SK-N-SH (cell line): Measurements from ENCODE around the gene EIF4E. TPM values are rescaled to one million over a fixed set of nuclear protein-coding genes. Genes with fewer than 3 reads are reported as not detected.
A peak's percentile ranks its signal among the peaks of the same experiment; 100 is the strongest.

Experiments used
- CTCF ChIA-PET: fragments of 300-600, 350-600 bp; formaldehyde crosslinking; extraction: SDS; loops from one replicate; lab custom pipeline; 2021; lab: Yijun Ruan, JAX
- POLR2A ChIA-PET: fragments of 350-600 bp; sonication (Branson Sonifier 250); formaldehyde crosslinking; extraction: SDS; loops from one replicate; lab custom pipeline; 2020; ENCODE audit warnings: antibody characterized with exemption, inconsistent platforms; lab: Yijun Ruan, JAX
- DNase-seq: peaks from one replicate; pipeline ENCODE4 v3.0.0; 2012
- H2AFZ ChIP-seq: fragments of 200-600 bp; sonication (generic); 2 replicates; pipeline ENCODE4 v1.8.1; 2016; ENCODE audit warnings: antibody characterized with exemption, mild to moderate bottlenecking, low read depth
- H3F3A ChIP-seq: fragments of 200-600 bp; sonication (generic); replicated peaks from 2 replicates; pipeline ENCODE3; 2016; ENCODE audit warnings: antibody characterized with exemption, mild to moderate bottlenecking; ENCODE audit not compliant: insufficient read depth
- H3K27ac ChIP-seq, 2 experiments: fragments of 200-500 bp in 1 of 2; fragments of 200-600 bp in 1 of 2; sonication (Bioruptor generic) in 1 of 2; sonication (generic), shearing (Covaris generic) in 1 of 2; 2 replicates each; pipeline versions ENCODE4 v1.5.1 to v1.6.1; 2014 to 2016; ENCODE audit warnings: low read depth in 2 of 2, inconsistent platforms in 1 of 2, low read length in 1 of 2, mild to moderate bottlenecking in 1 of 2, mixed read lengths in 1 of 2
- H3K27me3 ChIP-seq: fragments of 200-600 bp; sonication (generic), shearing (Covaris generic); 2 replicates; pipeline ENCODE4 v1.6.1; 2016; ENCODE audit warnings: mixed run types; ENCODE audit not compliant: insufficient read depth
- H3K36me3 ChIP-seq, 2 experiments: fragments of 200-500 bp in 1 of 2; fragments of 200-600 bp in 1 of 2; sonication (Bioruptor generic) in 1 of 2; sonication (generic) in 1 of 2; replicated peaks in 1 of 2; 2 replicates each; pipeline versions ENCODE3 to v1.5.1; 2014 to 2016; ENCODE audit warnings: low read length in 1 of 2, mild to moderate bottlenecking in 1 of 2; ENCODE audit not compliant: insufficient read depth in 2 of 2, control insufficient read depth in 1 of 2
- H3K4me1 ChIP-seq, 2 experiments: fragments of 200-500 bp in 1 of 2; fragments of 200-600 bp in 1 of 2; sonication (Bioruptor generic) in 1 of 2; sonication (generic), shearing (Covaris generic) in 1 of 2; 2 replicates each; pipeline versions ENCODE4 v1.5.1 to v1.6.1; 2014 to 2016; ENCODE audit warnings: low read depth in 1 of 2, low read length in 1 of 2, mixed run types in 1 of 2; ENCODE audit not compliant: insufficient read depth in 2 of 2, control insufficient read depth in 1 of 2
- H3K4me2 ChIP-seq: fragments of 200-600 bp; sonication (generic), shearing (Covaris generic); 2 replicates; pipeline ENCODE4 v1.6.1; 2017; ENCODE audit warnings: mixed run types
- H3K4me3 ChIP-seq, 2 experiments: fragments of 200-500 bp in 1 of 2; fragments of 200-600 bp in 1 of 2; sonication (Bioruptor generic) in 1 of 2; sonication (generic), shearing (Covaris generic) in 1 of 2; 2 replicates each; pipeline versions ENCODE4 v1.5.1 to v1.8.1; 2014 to 2016; ENCODE audit warnings: low read depth in 2 of 2, inconsistent platforms in 1 of 2, low read length in 1 of 2, mild to moderate bottlenecking in 1 of 2, mixed read lengths in 1 of 2, moderate library complexity in 1 of 2
- H3K79me2 ChIP-seq: fragments of 200-600 bp; sonication (generic); 2 replicates; pipeline ENCODE4 v1.8.1; 2017; ENCODE audit warnings: mild to moderate bottlenecking; ENCODE audit not compliant: insufficient read depth
- H3K9ac ChIP-seq: fragments of 200-600 bp; sonication (generic); 2 replicates; pipeline ENCODE4 v1.6.1; 2017; ENCODE audit warnings: mixed run types
- H3K9me2 ChIP-seq: fragments of 200-600 bp; sonication (generic); 2 replicates; pipeline ENCODE4 v1.6.1; 2017; ENCODE audit warnings: mixed run types
- H3K9me3 ChIP-seq: fragments of 200-600 bp; sonication (generic); 2 replicates; pipeline ENCODE4 v1.6.1; 2017; ENCODE audit warnings: mixed run types, mild to moderate bottlenecking, moderate library complexity
- H4K20me1 ChIP-seq: fragments of 200-600 bp; sonication (generic); 2 replicates; pipeline ENCODE4 v1.6.1; 2017; ENCODE audit warnings: mild to moderate bottlenecking, mixed run types; ENCODE audit not compliant: insufficient read depth
- CHD2 ChIP-seq: fragments of 150-350 bp; IDR thresholded peaks from 2 replicates; pipeline ENCODE4 v1.6.1; 2018; ENCODE audit warnings: low read length; ENCODE audit not compliant: partially characterized antibody
- CTCF ChIP-seq: fragments of 200-600 bp; sonication (generic); IDR thresholded peaks from 2 replicates; pipeline ENCODE4 v1.6.1; 2017; ENCODE audit warnings: antibody characterized with exemption, mild to moderate bottlenecking, moderate library complexity
- EP300 ChIP-seq, 2 experiments: IDR thresholded peaks; 2 replicates each; pipeline versions ENCODE4 v1.4.0 to v1.6.1; 2012; ENCODE audit warnings: borderline replicate concordance in 1 of 2, low read depth in 1 of 2, low read length in 1 of 2
- FOXJ3 ChIP-seq: sonication (generic); formaldehyde crosslinking; IDR thresholded peaks from 2 replicates; pipeline ENCODE4 v1.5.1; 2020; ENCODE audit warnings: mild to moderate bottlenecking, missing genetic modification reagents
- FOXM1 ChIP-seq: IDR thresholded peaks from 2 replicates; pipeline ENCODE4 v1.4.0; 2012; ENCODE audit warnings: low read depth, mild to moderate bottlenecking
- GABPA ChIP-seq: IDR thresholded peaks from 2 replicates; pipeline ENCODE4 v1.4.0; 2012; ENCODE audit warnings: low read depth, mild to moderate bottlenecking
- GATA2 ChIP-seq: sonication (generic); formaldehyde crosslinking; IDR thresholded peaks from 2 replicates; pipeline ENCODE4 v1.5.0; 2020; ENCODE audit warnings: mild to moderate bottlenecking, missing genetic modification reagents
- IRF3 ChIP-seq: fragments of 150-350 bp; IDR thresholded peaks from 2 replicates; pipeline ENCODE4 v1.6.1; 2016; ENCODE audit warnings: mild to moderate bottlenecking, low read depth, low read length
- MEF2A ChIP-seq: IDR thresholded peaks from 2 replicates; pipeline ENCODE4 v1.4.0; 2012; ENCODE audit warnings: low read depth, borderline replicate concordance
- NFIC ChIP-seq: IDR thresholded peaks from 2 replicates; pipeline ENCODE4 v1.4.0; 2012; ENCODE audit warnings: borderline replicate concordance
- PBX3 ChIP-seq: IDR thresholded peaks from 2 replicates; pipeline ENCODE4; 2012
- POLR2AphosphoS5 ChIP-seq: IDR thresholded peaks from 2 replicates; pipeline ENCODE4 v1.6.1; 2012; ENCODE audit warnings: low read depth, low read length
- RAD21 ChIP-seq: IDR thresholded peaks from 2 replicates; pipeline ENCODE4 v1.6.1; 2012; ENCODE audit warnings: mild to moderate bottlenecking, low read length
- RCOR1 ChIP-seq: fragments of 150-350 bp; IDR thresholded peaks from 2 replicates; pipeline ENCODE4 v1.6.1; 2017; ENCODE audit warnings: antibody characterized with exemption, low read length
- SIN3A ChIP-seq: IDR thresholded peaks from 2 replicates; pipeline ENCODE4 v1.6.1; 2012; ENCODE audit warnings: low read depth, mild to moderate bottlenecking, low read length, moderate library complexity, borderline replicate concordance
- SMC3 ChIP-seq: IDR thresholded peaks from 2 replicates; pipeline ENCODE4 v1.6.1; 2012; ENCODE audit warnings: low read depth, low read length, improper control_type of control experiment
- TAF1 ChIP-seq: IDR thresholded peaks from 2 replicates; pipeline ENCODE4 v1.6.1; 2012; ENCODE audit warnings: low read depth, mild to moderate bottlenecking, low read length, moderate library complexity, borderline replicate concordance
- TCF12 ChIP-seq: IDR thresholded peaks from 2 replicates; pipeline ENCODE4 v1.4.0; 2012
- TEAD4 ChIP-seq: IDR thresholded peaks from 2 replicates; pipeline ENCODE4 v1.4.0; 2012; ENCODE audit warnings: mild to moderate bottlenecking, borderline replicate concordance; ENCODE audit not compliant: insufficient read depth
- USF1 ChIP-seq: IDR thresholded peaks from 2 replicates; pipeline ENCODE4 v1.4.0; 2012; ENCODE audit warnings: low read depth, borderline replicate concordance
- WGBS: methylation state at CpG from one replicate; pipeline ENCODE4 v1.1.6; 2017; ENCODE audit warnings: low lambda C conversion rate; 5-methylcytosine and 5-hydroxymethylcytosine counted together
- polyA plus RNA-seq, 3 experiments: library from polyadenylated mRNA; depleted of rRNA; stranded (reverse); fragments of >200 nt; gene quantifications; 2 replicates each; pipeline ENCODE4 v1.2.3, GENCODE V29; 2012

The EIF4E gene
- polyA plus RNA-seq, 1 of the 3 experiments (the other 2 are of a cell fraction), result 59.8 TPM

- WGBS, result 56% methylated on average over 4 of the region's 4 CpGs
- H4K20me1 ChIP-seq, result no peaks in the 10 kb centered on the region
- no peak for TF ChIP-seq POLR2AphosphoS5
- TF ChIP-seq TEAD4, result no peak
- peak; percentile 38; the same call in 1 of the 2 replicates for TF ChIP-seq PBX3
- no peak for TF ChIP-seq RAD21
- no peak for TF ChIP-seq SMC3
- no peak for TF ChIP-seq RCOR1
- TF ChIP-seq NFIC, result peak; percentile 16; the same call in 1 of the 2 replicates
- no peak overlapping the region for H3K4me3 ChIP-seq
- no peak overlapping the region for H3K9ac ChIP-seq
- ChIA-PET POLR2A (no interaction called here), CTCF (no interaction called here)
- H3F3A ChIP-seq, result no peaks in the 10 kb centered on the region
- no peak overlapping the region for H3K4me2 ChIP-seq
- H3K27me3 ChIP-seq, result no peaks in the 10 kb centered on the region
- H2AFZ ChIP-seq, result no peak overlapping the region
- DNase-seq, result no peak
- H3K27ac ChIP-seq, result no peak overlapping the region
- H3K9me2 ChIP-seq, result no peaks in the 10 kb centered on the region
- no peaks in the 10 kb centered on the region for H3K79me2 ChIP-seq
- no peaks in the 10 kb centered on the region for H3K4me1 ChIP-seq
- H3K9me3 ChIP-seq, result no peaks in the 10 kb centered on the region
- H3K36me3 ChIP-seq, result no peaks in the 10 kb centered on the region
Measured at GRCh38 chr4:98976716-98977115, 47.8 kb upstream of the EIF4E start.

GRCh38 chr4:98969878-98970785, 41.2 kb upstream of the EIF4E start:
- no peaks in the 10 kb centered on the region for H3F3A ChIP-seq
- DNase-seq, result peak; percentile 12
- H3K4me1 ChIP-seq, result peaks cover 0 to 3% of the 10 kb centered on the region in 2 experiments; a peak in 2 of 4 replicates
- H3K9ac ChIP-seq, result no peak overlapping the region
- no peak overlapping the region for H3K4me2 ChIP-seq
- H4K20me1 ChIP-seq, result no peaks in the 10 kb centered on the region
- H3K79me2 ChIP-seq, result no peaks in the 10 kb centered on the region
- 50% methylated on average over 1 of the region's 1 CpG for WGBS
- H2AFZ ChIP-seq, result peak overlapping the region; percentile 65
- ChIA-PET POLR2A (no interaction called here), CTCF (interaction anchor here (1.4 to 1.6 kb wide), 4 partner anchors 11 to 86 kb away, joined by 3 to 7 read pairs (median 4); partner anchors contain the start of gene METAP1)
- no peaks in the 10 kb centered on the region for H3K36me3 ChIP-seq
- H3K27me3 ChIP-seq, result no peaks in the 10 kb centered on the region
- H3K4me3 ChIP-seq, result no peak overlapping the region
- H3K9me3 ChIP-seq, result no peaks in the 10 kb centered on the region
- H3K9me2 ChIP-seq, result no peaks in the 10 kb centered on the region
- H3K27ac ChIP-seq, result no peak overlapping the region
- peak; percentile 47 for TF ChIP-seq GATA2
- no peak for TF ChIP-seq TAF1
- TF ChIP-seq TCF12, result no peak
- TF ChIP-seq RCOR1, result peak; percentile 79; the same call in 1 of the 2 replicates
- TF ChIP-seq USF1, result no peak
- no peak for TF ChIP-seq FOXM1
- no peak for TF ChIP-seq FOXJ3
- TF ChIP-seq CTCF, result no peak
- peak; percentile 19 for TF ChIP-seq CHD2
- no peak for TF ChIP-seq IRF3
- TF ChIP-seq SMC3, result no peak
- peak in 1 of 2 experiments; percentile 33; a peak in 1 of 4 replicates for TF ChIP-seq EP300 (IDR thresholded peaks at IDR 0.05; ENCODE audit: borderline replicate concordance in 1 of 2, low read depth in 1 of 2, low read length in 1 of 2)
- TF ChIP-seq MEF2A, result no peak
- TF ChIP-seq PBX3, result no peak
- TF ChIP-seq SIN3A, result no peak
- no peak for TF ChIP-seq GABPA
- TF ChIP-seq RAD21, result no peak
